ENCODE data around the gene AIFM2. TPM values are rescaled to one million over a fixed set of nuclear protein-coding genes. Genes with fewer than 3 reads are reported as not detected.

The AIFM2 gene
- total and polyA plus RNA-seq, 2 of the 13 experiments (the other 11 are each of a cell fraction or from before 2014, with no cell fraction given): 20.3 to 29.5 TPM

DNA sequence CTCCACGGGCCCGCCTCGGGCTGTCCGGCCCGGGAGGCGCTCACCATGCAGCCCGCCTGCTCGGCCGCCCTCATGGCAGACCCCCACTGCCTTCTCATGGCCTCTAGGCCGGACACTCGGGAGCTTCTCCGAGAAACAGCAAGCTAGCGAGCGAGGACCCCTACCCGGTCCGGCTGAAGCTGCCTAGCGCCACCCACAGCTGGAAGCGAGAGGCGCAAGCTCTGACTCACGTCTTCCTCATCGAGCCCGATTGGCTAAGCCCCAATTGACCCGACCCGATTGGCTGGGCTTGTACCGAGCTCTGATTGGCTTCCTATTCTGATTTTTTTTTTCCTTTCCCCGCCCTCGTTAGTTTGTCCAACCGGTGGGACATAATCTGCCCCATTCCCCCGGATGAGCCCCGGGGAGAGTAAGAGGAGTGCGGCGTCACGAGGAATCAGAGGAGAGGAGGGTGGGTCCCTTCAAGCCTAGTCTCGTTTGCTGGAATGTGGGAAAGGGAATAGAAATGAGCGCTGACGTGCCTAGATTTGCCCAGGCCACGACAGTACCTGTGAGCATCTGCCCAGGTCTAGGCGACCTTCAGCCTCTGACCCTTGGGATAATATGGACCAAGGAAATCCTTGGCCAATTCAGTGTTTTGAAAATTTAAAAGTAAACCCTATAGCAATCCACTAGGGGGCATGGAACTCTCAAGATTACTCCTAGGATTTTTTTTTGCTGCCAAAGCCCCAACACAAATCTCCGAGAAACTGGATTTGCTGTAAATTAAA lies 14.0 kb upstream of the AIFM2 start, which contains the start of gene TYSND1 (continued):
- TF ChIP-seq, protein P1, sequence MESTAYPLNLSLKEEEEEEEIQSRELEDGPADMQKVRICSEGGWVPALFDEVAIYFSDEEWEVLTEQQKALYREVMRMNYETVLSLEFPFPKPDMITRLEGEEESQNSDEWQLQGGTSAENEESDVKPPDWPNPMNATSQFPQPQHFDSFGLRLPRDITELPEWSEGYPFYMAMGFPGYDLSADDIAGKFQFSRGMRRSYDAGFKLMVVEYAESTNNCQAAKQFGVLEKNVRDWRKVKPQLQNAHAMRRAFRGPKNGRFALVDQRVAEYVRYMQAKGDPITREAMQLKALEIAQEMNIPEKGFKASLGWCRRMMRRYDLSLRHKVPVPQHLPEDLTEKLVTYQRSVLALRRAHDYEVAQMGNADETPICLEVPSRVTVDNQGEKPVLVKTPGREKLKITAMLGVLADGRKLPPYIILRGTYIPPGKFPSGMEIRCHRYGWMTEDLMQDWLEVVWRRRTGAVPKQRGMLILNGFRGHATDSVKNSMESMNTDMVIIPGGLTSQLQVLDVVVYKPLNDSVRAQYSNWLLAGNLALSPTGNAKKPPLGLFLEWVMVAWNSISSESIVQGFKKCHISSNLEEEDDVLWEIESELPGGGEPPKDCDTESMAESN (CRISPR knock-in tag; conservative IDR thresholded peaks at IDR 0.05): peak; percentile 57; the same call in 1 of the 2 replicates
- TF ChIP-seq KMT2A (CRISPR knock-in tag; IDR thresholded peaks at IDR 0.05) (peak; percentile 61), RELA (CRISPR knock-in tag; IDR thresholded peaks at IDR 0.05) (no peak), SMARCC2 (IDR thresholded peaks at IDR 0.05) (no peak), ZNF383 (CRISPR knock-in tag; IDR thresholded peaks at IDR 0.05; ENCODE audit: borderline replicate concordance) (no peak), MTF2 (CRISPR knock-in tag; IDR thresholded peaks at IDR 0.05; ENCODE audit: borderline replicate concordance) (no peak), CEBPG (CRISPR knock-in tag; IDR thresholded peaks at IDR 0.05) (0 out of 2 replicates have a peak, but pooled peaks have one; percentile 2), ZNF564 (CRISPR knock-in tag; IDR thresholded peaks at IDR 0.05) (no peak; the same call in 1 of the 2 replicates), ZNF782 (CRISPR knock-in tag; IDR thresholded peaks at IDR 0.05; ENCODE audit: borderline replicate concordance) (no peak), ZFYVE20 (CRISPR knock-in tag; IDR thresholded peaks at IDR 0.05; ENCODE audit: borderline replicate concordance, low read depth) (no peak), BHLHE40 (IDR thresholded peaks at IDR 0.05; ENCODE audit: low read length) (no peak), ZFP37 (CRISPR knock-in tag; IDR thresholded peaks at IDR 0.05; ENCODE audit: borderline replicate concordance) (0 out of 2 replicates have a peak, but pooled peaks have one; percentile 62), RFXANK (CRISPR knock-in tag; IDR thresholded peaks at IDR 0.05) (no peak)
- TF ChIP-seq, protein P2, sequence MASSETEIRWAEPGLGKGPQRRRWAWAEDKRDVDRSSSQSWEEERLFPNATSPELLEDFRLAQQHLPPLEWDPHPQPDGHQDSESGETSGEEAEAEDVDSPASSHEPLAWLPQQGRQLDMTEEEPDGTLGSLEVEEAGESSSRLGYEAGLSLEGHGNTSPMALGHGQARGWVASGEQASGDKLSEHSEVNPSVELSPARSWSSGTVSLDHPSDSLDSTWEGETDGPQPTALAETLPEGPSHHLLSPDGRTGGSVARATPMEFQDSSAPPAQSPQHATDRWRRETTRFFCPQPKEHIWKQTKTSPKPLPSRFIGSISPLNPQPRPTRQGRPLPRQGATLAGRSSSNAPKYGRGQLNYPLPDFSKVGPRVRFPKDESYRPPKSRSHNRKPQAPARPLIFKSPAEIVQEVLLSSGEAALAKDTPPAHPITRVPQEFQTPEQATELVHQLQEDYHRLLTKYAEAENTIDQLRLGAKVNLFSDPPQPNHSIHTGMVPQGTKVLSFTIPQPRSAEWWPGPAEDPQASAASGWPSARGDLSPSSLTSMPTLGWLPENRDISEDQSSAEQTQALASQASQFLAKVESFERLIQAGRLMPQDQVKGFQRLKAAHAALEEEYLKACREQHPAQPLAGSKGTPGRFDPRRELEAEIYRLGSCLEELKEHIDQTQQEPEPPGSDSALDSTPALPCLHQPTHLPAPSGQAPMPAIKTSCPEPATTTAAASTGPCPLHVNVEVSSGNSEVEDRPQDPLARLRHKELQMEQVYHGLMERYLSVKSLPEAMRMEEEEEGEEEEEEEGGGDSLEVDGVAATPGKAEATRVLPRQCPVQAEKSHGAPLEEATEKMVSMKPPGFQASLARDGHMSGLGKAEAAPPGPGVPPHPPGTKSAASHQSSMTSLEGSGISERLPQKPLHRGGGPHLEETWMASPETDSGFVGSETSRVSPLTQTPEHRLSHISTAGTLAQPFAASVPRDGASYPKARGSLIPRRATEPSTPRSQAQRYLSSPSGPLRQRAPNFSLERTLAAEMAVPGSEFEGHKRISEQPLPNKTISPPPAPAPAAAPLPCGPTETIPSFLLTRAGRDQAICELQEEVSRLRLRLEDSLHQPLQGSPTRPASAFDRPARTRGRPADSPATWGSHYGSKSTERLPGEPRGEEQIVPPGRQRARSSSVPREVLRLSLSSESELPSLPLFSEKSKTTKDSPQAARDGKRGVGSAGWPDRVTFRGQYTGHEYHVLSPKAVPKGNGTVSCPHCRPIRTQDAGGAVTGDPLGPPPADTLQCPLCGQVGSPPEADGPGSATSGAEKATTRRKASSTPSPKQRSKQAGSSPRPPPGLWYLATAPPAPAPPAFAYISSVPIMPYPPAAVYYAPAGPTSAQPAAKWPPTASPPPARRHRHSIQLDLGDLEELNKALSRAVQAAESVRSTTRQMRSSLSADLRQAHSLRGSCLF (CRISPR knock-in tag; IDR thresholded peaks at IDR 0.05; ENCODE audit: borderline replicate concordance): peak; percentile 80
- TF ChIP-seq, protein P3, sequence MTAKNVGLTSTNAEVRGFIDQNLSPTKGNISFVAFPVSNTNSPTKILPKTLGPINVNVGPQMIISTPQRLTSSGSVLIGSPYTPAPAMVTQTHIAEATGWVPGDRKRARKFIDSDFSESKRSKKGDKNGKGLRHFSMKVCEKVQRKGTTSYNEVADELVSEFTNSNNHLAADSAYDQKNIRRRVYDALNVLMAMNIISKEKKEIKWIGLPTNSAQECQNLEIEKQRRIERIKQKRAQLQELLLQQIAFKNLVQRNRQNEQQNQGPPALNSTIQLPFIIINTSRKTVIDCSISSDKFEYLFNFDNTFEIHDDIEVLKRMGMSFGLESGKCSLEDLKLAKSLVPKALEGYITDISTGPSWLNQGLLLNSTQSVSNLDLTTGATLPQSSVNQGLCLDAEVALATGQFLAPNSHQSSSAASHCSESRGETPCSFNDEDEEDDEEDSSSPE (CRISPR knock-in tag; IDR thresholded peaks at IDR 0.05): peak; percentile 5
- TF ChIP-seq, protein P4, sequence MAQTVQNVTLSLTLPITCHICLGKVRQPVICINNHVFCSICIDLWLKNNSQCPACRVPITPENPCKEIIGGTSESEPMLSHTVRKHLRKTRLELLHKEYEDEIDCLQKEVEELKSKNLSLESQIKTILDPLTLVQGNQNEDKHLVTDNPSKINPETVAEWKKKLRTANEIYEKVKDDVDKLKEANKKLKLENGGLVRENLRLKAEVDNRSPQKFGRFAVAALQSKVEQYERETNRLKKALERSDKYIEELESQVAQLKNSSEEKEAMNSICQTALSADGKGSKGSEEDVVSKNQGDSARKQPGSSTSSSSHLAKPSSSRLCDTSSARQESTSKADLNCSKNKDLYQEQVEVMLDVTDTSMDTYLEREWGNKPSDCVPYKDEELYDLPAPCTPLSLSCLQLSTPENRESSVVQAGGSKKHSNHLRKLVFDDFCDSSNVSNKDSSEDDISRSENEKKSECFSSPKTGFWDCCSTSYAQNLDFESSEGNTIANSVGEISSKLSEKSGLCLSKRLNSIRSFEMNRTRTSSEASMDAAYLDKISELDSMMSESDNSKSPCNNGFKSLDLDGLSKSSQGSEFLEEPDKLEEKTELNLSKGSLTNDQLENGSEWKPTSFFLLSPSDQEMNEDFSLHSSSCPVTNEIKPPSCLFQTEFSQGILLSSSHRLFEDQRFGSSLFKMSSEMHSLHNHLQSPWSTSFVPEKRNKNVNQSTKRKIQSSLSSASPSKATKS (CRISPR knock-in tag; IDR thresholded peaks at IDR 0.05): no peak

Measured in HepG2 (cell line).